SK-N-SH (cell line): ENCODE measurements around the gene ECE1. TPM values are rescaled to one million over a fixed set of nuclear protein-coding genes. Genes with fewer than 3 reads are reported as not detected.

Experiments used
- CTCF ChIA-PET: fragments of 300-600, 350-600 bp; formaldehyde crosslinking; extraction: SDS; loops from one replicate; lab custom pipeline; 2021; lab: Yijun Ruan, JAX
- POLR2A ChIA-PET: fragments of 350-600 bp; sonication (Branson Sonifier 250); formaldehyde crosslinking; extraction: SDS; loops from one replicate; lab custom pipeline; 2020; ENCODE audit warnings: antibody characterized with exemption, inconsistent platforms; lab: Yijun Ruan, JAX
- DNase-seq: peaks from one replicate; pipeline ENCODE4 v3.0.0; 2012
- H2AFZ ChIP-seq: fragments of 200-600 bp; sonication (generic); 2 replicates; pipeline ENCODE4 v1.8.1; 2016; ENCODE audit warnings: antibody characterized with exemption, mild to moderate bottlenecking, low read depth
- H3F3A ChIP-seq: fragments of 200-600 bp; sonication (generic); replicated peaks from 2 replicates; pipeline ENCODE3; 2016; ENCODE audit warnings: antibody characterized with exemption, mild to moderate bottlenecking; ENCODE audit not compliant: insufficient read depth
- H3K27ac ChIP-seq, 2 experiments: fragments of 200-500 bp in 1 of 2; fragments of 200-600 bp in 1 of 2; sonication (Bioruptor generic) in 1 of 2; sonication (generic), shearing (Covaris generic) in 1 of 2; 2 replicates each; pipeline versions ENCODE4 v1.5.1 to v1.6.1; 2014 to 2016; ENCODE audit warnings: low read depth in 2 of 2, inconsistent platforms in 1 of 2, low read length in 1 of 2, mild to moderate bottlenecking in 1 of 2, mixed read lengths in 1 of 2
- H3K27me3 ChIP-seq: fragments of 200-600 bp; sonication (generic), shearing (Covaris generic); 2 replicates; pipeline ENCODE4 v1.6.1; 2016; ENCODE audit warnings: mixed run types; ENCODE audit not compliant: insufficient read depth
- H3K36me3 ChIP-seq, 2 experiments: fragments of 200-500 bp in 1 of 2; fragments of 200-600 bp in 1 of 2; sonication (Bioruptor generic) in 1 of 2; sonication (generic) in 1 of 2; replicated peaks in 1 of 2; 2 replicates each; pipeline versions ENCODE3 to v1.5.1; 2014 to 2016; ENCODE audit warnings: low read length in 1 of 2, mild to moderate bottlenecking in 1 of 2; ENCODE audit not compliant: insufficient read depth in 2 of 2, control insufficient read depth in 1 of 2
- H3K4me1 ChIP-seq, 2 experiments: fragments of 200-500 bp in 1 of 2; fragments of 200-600 bp in 1 of 2; sonication (Bioruptor generic) in 1 of 2; sonication (generic), shearing (Covaris generic) in 1 of 2; 2 replicates each; pipeline versions ENCODE4 v1.5.1 to v1.6.1; 2014 to 2016; ENCODE audit warnings: low read depth in 1 of 2, low read length in 1 of 2, mixed run types in 1 of 2; ENCODE audit not compliant: insufficient read depth in 2 of 2, control insufficient read depth in 1 of 2
- H3K4me2 ChIP-seq: fragments of 200-600 bp; sonication (generic), shearing (Covaris generic); 2 replicates; pipeline ENCODE4 v1.6.1; 2017; ENCODE audit warnings: mixed run types
- H3K4me3 ChIP-seq, 2 experiments: fragments of 200-500 bp in 1 of 2; fragments of 200-600 bp in 1 of 2; sonication (Bioruptor generic) in 1 of 2; sonication (generic), shearing (Covaris generic) in 1 of 2; 2 replicates each; pipeline versions ENCODE4 v1.5.1 to v1.8.1; 2014 to 2016; ENCODE audit warnings: low read depth in 2 of 2, inconsistent platforms in 1 of 2, low read length in 1 of 2, mild to moderate bottlenecking in 1 of 2, mixed read lengths in 1 of 2, moderate library complexity in 1 of 2
- H3K79me2 ChIP-seq: fragments of 200-600 bp; sonication (generic); 2 replicates; pipeline ENCODE4 v1.8.1; 2017; ENCODE audit warnings: mild to moderate bottlenecking; ENCODE audit not compliant: insufficient read depth
- H3K9ac ChIP-seq: fragments of 200-600 bp; sonication (generic); 2 replicates; pipeline ENCODE4 v1.6.1; 2017; ENCODE audit warnings: mixed run types
- H3K9me2 ChIP-seq: fragments of 200-600 bp; sonication (generic); 2 replicates; pipeline ENCODE4 v1.6.1; 2017; ENCODE audit warnings: mixed run types
- H3K9me3 ChIP-seq: fragments of 200-600 bp; sonication (generic); 2 replicates; pipeline ENCODE4 v1.6.1; 2017; ENCODE audit warnings: mixed run types, mild to moderate bottlenecking, moderate library complexity
- H4K20me1 ChIP-seq: fragments of 200-600 bp; sonication (generic); 2 replicates; pipeline ENCODE4 v1.6.1; 2017; ENCODE audit warnings: mild to moderate bottlenecking, mixed run types; ENCODE audit not compliant: insufficient read depth
- ELF1 ChIP-seq: IDR thresholded peaks from 2 replicates; pipeline ENCODE4 v1.4.0; 2012
- EZH2phosphoT487 ChIP-seq: fragments of 200-600 bp; sonication (generic); IDR thresholded peaks from 2 replicates; pipeline ENCODE4 v1.6.1; 2017; ENCODE audit warnings: low read depth, mixed run types, mild to moderate bottlenecking, antibody characterized with exemption, moderate library complexity, borderline replicate concordance
- FOXJ3 ChIP-seq: sonication (generic); formaldehyde crosslinking; IDR thresholded peaks from 2 replicates; pipeline ENCODE4 v1.5.1; 2020; ENCODE audit warnings: mild to moderate bottlenecking, missing genetic modification reagents
- FOXM1 ChIP-seq: IDR thresholded peaks from 2 replicates; pipeline ENCODE4 v1.4.0; 2012; ENCODE audit warnings: low read depth, mild to moderate bottlenecking
- GATA2 ChIP-seq: sonication (generic); formaldehyde crosslinking; IDR thresholded peaks from 2 replicates; pipeline ENCODE4 v1.5.0; 2020; ENCODE audit warnings: mild to moderate bottlenecking, missing genetic modification reagents
- MXI1 ChIP-seq: IDR thresholded peaks from 2 replicates; pipeline ENCODE4 v1.6.1; 2012; ENCODE audit warnings: mild to moderate bottlenecking, low read depth, low read length, improper control_type of control experiment
- NRF1 ChIP-seq: IDR thresholded peaks from 2 replicates; pipeline ENCODE4 v1.6.1; 2012; ENCODE audit warnings: low read depth, mild to moderate bottlenecking, low read length
- POLR2AphosphoS5 ChIP-seq: IDR thresholded peaks from 2 replicates; pipeline ENCODE4 v1.6.1; 2012; ENCODE audit warnings: low read depth, low read length
- RCOR1 ChIP-seq: fragments of 150-350 bp; IDR thresholded peaks from 2 replicates; pipeline ENCODE4 v1.6.1; 2017; ENCODE audit warnings: antibody characterized with exemption, low read length
- RFX5 ChIP-seq: IDR thresholded peaks from 2 replicates; pipeline ENCODE4 v1.6.1; 2012; ENCODE audit warnings: mild to moderate bottlenecking, improper control_type of control experiment, low read length
- TCF12 ChIP-seq: IDR thresholded peaks from 2 replicates; pipeline ENCODE4 v1.4.0; 2012
- WGBS: methylation state at CpG from one replicate; pipeline ENCODE4 v1.1.6; 2017; ENCODE audit warnings: low lambda C conversion rate; 5-methylcytosine and 5-hydroxymethylcytosine counted together
- polyA plus RNA-seq, 3 experiments: library from polyadenylated mRNA; depleted of rRNA; stranded (reverse); fragments of >200 nt; gene quantifications; 2 replicates each; pipeline ENCODE4 v1.2.3, GENCODE V29; 2012
- TF ChIP-seq, protein P1 (sequence below): IDR thresholded peaks from 2 replicates; pipeline ENCODE4 v1.6.1; 2012; ENCODE audit warnings: mild to moderate bottlenecking, low read depth, low read length, moderate library complexity
- TF ChIP-seq, protein P2 (sequence below): fragments of 150-350 bp; IDR thresholded peaks from 2 replicates; pipeline ENCODE4 v1.6.1; 2016; ENCODE audit warnings: mild to moderate bottlenecking, low read depth, low read length
- TF ChIP-seq, protein P3 (sequence below): IDR thresholded peaks from 2 replicates; pipeline ENCODE4 v1.4.0; 2012; ENCODE audit warnings: low read depth, borderline replicate concordance
- TF ChIP-seq, protein P4 (sequence below): IDR thresholded peaks from 2 replicates; pipeline ENCODE4 v1.4.0; 2012; ENCODE audit warnings: low read depth
- TF ChIP-seq, protein P5 (sequence below): IDR thresholded peaks from 2 replicates; pipeline ENCODE4; 2012
- TF ChIP-seq, protein P6 (sequence below): fragments of 200-600 bp; sonication (generic); IDR thresholded peaks from 2 replicates; pipeline ENCODE4 v1.6.1; 2017; ENCODE audit warnings: antibody characterized with exemption, mild to moderate bottlenecking, moderate library complexity

The ECE1 gene
- polyA plus RNA-seq, 1 of the 3 experiments (the other 2 are of a cell fraction) = 96.6 TPM

DNA sequence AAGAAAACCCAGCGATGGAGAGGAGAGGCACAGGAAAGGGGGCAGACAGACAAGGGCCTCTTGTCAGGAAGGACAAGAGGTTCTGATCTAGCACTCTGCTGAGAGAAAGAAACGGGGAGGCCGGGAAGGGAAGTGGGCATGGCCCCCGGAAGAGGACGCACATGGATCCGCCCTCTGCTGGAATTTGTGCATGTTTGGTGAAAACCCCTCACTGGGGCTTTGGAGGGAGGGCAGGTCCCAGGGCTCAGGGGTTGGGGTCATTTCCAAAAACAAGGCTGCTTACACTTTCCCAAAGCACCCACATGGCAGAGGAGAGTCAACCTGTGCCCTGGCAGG is 32.4 kb upstream of the ECE1 start:
- POLR2A ChIA-PET = interaction anchor here (0.6 to 1.2 kb wide), 2 partner anchors 37 to 68 kb away, joined by 4 read pairs; no protein-coding TSS in a partner anchor

More for the DNA sequence above, 32.4 kb upstream of the ECE1 start:
- H3F3A ChIP-seq = peaks cover 18% of the 10 kb centered on the region
- H4K20me1 ChIP-seq = no peaks in the 10 kb centered on the region
- no peak for TF ChIP-seq FOXJ3 (CRISPR knock-in tag)
- TF ChIP-seq MXI1 = no peak
- TF ChIP-seq POLR2AphosphoS5 = no peak
- TF ChIP-seq, protein P1, sequence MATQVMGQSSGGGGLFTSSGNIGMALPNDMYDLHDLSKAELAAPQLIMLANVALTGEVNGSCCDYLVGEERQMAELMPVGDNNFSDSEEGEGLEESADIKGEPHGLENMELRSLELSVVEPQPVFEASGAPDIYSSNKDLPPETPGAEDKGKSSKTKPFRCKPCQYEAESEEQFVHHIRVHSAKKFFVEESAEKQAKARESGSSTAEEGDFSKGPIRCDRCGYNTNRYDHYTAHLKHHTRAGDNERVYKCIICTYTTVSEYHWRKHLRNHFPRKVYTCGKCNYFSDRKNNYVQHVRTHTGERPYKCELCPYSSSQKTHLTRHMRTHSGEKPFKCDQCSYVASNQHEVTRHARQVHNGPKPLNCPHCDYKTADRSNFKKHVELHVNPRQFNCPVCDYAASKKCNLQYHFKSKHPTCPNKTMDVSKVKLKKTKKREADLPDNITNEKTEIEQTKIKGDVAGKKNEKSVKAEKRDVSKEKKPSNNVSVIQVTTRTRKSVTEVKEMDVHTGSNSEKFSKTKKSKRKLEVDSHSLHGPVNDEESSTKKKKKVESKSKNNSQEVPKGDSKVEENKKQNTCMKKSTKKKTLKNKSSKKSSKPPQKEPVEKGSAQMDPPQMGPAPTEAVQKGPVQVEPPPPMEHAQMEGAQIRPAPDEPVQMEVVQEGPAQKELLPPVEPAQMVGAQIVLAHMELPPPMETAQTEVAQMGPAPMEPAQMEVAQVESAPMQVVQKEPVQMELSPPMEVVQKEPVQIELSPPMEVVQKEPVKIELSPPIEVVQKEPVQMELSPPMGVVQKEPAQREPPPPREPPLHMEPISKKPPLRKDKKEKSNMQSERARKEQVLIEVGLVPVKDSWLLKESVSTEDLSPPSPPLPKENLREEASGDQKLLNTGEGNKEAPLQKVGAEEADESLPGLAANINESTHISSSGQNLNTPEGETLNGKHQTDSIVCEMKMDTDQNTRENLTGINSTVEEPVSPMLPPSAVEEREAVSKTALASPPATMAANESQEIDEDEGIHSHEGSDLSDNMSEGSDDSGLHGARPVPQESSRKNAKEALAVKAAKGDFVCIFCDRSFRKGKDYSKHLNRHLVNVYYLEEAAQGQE = no peak
- TF ChIP-seq NRF1 = no peak
- TF ChIP-seq, protein P2, sequence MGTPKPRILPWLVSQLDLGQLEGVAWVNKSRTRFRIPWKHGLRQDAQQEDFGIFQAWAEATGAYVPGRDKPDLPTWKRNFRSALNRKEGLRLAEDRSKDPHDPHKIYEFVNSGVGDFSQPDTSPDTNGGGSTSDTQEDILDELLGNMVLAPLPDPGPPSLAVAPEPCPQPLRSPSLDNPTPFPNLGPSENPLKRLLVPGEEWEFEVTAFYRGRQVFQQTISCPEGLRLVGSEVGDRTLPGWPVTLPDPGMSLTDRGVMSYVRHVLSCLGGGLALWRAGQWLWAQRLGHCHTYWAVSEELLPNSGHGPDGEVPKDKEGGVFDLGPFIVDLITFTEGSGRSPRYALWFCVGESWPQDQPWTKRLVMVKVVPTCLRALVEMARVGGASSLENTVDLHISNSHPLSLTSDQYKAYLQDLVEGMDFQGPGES = no peak
- no peak for TF ChIP-seq EZH2phosphoT487
- no peak for TF ChIP-seq RFX5
- TF ChIP-seq, protein P3, sequence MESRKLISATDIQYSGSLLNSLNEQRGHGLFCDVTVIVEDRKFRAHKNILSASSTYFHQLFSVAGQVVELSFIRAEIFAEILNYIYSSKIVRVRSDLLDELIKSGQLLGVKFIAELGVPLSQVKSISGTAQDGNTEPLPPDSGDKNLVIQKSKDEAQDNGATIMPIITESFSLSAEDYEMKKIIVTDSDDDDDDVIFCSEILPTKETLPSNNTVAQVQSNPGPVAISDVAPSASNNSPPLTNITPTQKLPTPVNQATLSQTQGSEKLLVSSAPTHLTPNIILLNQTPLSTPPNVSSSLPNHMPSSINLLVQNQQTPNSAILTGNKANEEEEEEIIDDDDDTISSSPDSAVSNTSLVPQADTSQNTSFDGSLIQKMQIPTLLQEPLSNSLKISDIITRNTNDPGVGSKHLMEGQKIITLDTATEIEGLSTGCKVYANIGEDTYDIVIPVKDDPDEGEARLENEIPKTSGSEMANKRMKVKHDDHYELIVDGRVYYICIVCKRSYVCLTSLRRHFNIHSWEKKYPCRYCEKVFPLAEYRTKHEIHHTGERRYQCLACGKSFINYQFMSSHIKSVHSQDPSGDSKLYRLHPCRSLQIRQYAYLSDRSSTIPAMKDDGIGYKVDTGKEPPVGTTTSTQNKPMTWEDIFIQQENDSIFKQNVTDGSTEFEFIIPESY = no peak
- no peak for TF ChIP-seq TCF12
- TF ChIP-seq, protein P4, sequence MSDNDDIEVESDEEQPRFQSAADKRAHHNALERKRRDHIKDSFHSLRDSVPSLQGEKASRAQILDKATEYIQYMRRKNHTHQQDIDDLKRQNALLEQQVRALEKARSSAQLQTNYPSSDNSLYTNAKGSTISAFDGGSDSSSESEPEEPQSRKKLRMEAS = no peak
- no peak for TF ChIP-seq ELF1
- no peak for TF ChIP-seq GATA2 (CRISPR knock-in tag)
- TF ChIP-seq FOXM1 = no peak
- no peak for TF ChIP-seq RCOR1
- TF ChIP-seq, protein P5, sequence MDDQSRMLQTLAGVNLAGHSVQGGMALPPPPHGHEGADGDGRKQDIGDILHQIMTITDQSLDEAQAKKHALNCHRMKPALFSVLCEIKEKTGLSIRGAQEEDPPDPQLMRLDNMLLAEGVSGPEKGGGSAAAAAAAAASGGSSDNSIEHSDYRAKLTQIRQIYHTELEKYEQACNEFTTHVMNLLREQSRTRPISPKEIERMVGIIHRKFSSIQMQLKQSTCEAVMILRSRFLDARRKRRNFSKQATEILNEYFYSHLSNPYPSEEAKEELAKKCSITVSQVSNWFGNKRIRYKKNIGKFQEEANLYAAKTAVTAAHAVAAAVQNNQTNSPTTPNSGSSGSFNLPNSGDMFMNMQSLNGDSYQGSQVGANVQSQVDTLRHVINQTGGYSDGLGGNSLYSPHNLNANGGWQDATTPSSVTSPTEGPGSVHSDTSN = no peak
- TF ChIP-seq, protein P6, sequence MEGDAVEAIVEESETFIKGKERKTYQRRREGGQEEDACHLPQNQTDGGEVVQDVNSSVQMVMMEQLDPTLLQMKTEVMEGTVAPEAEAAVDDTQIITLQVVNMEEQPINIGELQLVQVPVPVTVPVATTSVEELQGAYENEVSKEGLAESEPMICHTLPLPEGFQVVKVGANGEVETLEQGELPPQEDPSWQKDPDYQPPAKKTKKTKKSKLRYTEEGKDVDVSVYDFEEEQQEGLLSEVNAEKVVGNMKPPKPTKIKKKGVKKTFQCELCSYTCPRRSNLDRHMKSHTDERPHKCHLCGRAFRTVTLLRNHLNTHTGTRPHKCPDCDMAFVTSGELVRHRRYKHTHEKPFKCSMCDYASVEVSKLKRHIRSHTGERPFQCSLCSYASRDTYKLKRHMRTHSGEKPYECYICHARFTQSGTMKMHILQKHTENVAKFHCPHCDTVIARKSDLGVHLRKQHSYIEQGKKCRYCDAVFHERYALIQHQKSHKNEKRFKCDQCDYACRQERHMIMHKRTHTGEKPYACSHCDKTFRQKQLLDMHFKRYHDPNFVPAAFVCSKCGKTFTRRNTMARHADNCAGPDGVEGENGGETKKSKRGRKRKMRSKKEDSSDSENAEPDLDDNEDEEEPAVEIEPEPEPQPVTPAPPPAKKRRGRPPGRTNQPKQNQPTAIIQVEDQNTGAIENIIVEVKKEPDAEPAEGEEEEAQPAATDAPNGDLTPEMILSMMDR = no peak
- TF ChIP-seq, all 33 proteins: peak for 0
- no peaks in the 10 kb centered on the region for H3K9me2 ChIP-seq
- peaks cover 30% of the 10 kb centered on the region for H3K79me2 ChIP-seq
- H3K4me1 ChIP-seq = peaks cover 43 to 91% of the 10 kb centered on the region in 2 experiments
- no peaks in the 10 kb centered on the region for H3K9me3 ChIP-seq
- CTCF ChIA-PET = interaction anchor here (1.2 to 5.2 kb wide), 8 partner anchors 9 to 52 kb away, joined by 3 to 30 read pairs (median 8); no protein-coding TSS in a partner anchor
- WGBS = 80% methylated on average over 5 of the region's 6 CpGs
- H3K4me3 ChIP-seq = no peak overlapping the region
- no peaks in the 10 kb centered on the region for H3K36me3 ChIP-seq
- H3K9ac ChIP-seq = no peak overlapping the region
- H3K4me2 ChIP-seq = no peak overlapping the region
- H3K27me3 ChIP-seq = no peaks in the 10 kb centered on the region
- H2AFZ ChIP-seq = no peak overlapping the region
- H3K27ac ChIP-seq = peak overlapping the region; percentile 72 to 87; a peak in 3 of 4 replicates
- DNase-seq = no peak
